ENCODE measurements around the gene TMEM247. TPM values are rescaled to one million over a fixed set of nuclear protein-coding genes. Genes with fewer than 3 reads are reported as not detected.

The TMEM247 gene
- total RNA-seq, 1 experiment from 2014 or later: not detected

- Histone ChIP-seq H3K9me2 (ENCODE audit: insufficient read depth) (no peaks in the 10 kb centered on the region), H2AFZ (no peak overlapping the region), H3K4me3 (no peak overlapping the region), H3K36me3 (ENCODE audit: low read depth) (no peaks in the 10 kb centered on the region), H4K20me1 (ENCODE audit: insufficient read depth) (no peaks in the 10 kb centered on the region), H3F3A (ENCODE audit: insufficient read depth, low read depth) (no peaks in the 10 kb centered on the region), H3K9me3 (ENCODE audit: insufficient read depth, low read depth) (peaks cover 8% of the 10 kb centered on the region), H3K4me1 (replicated peaks; ENCODE audit: insufficient read depth) (peaks cover 19% of the 10 kb centered on the region), H3K79me2 (ENCODE audit: low read depth) (no peaks in the 10 kb centered on the region), H3K4me2 (no peak overlapping the region), H3K27me3 (ENCODE audit: insufficient read depth, low read depth) (no peaks in the 10 kb centered on the region), H3K27ac (no peak overlapping the region)
- ChIA-PET POLR2A (ENCODE audit: unreplicated experiment) (no interaction called here), CTCF (no interaction called here)
- intact Hi-C loops (cut with micrococcal nuclease; ENCODE audit: unreplicated experiment): no loop called here
- DNase-seq: no peak
- no peak for TF ChIP-seq EZH2 (IDR thresholded peaks at IDR 0.05; ENCODE audit: low read depth)
- TF ChIP-seq CTCF (conservative IDR thresholded peaks at IDR 0.05): no peak
- no TSS peak for BruUV-seq (replicated peaks)
Measured at GRCh38 chr2:46447649-46448048, 31.7 kb upstream of the TMEM247 start.

GRCh38 chr2:46448111-46448510, 31.3 kb upstream of the TMEM247 start:
- TF ChIP-seq CTCF (conservative IDR thresholded peaks at IDR 0.05) (no peak), EZH2 (IDR thresholded peaks at IDR 0.05; ENCODE audit: low read depth) (no peak)
- intact Hi-C loops (cut with micrococcal nuclease; ENCODE audit: unreplicated experiment): no loop called here
- no peak for DNase-seq
- Histone ChIP-seq H3K4me2 (no peak overlapping the region), H3K27me3 (ENCODE audit: insufficient read depth, low read depth) (no peaks in the 10 kb centered on the region), H3K9me2 (ENCODE audit: insufficient read depth) (no peaks in the 10 kb centered on the region), H3K36me3 (ENCODE audit: low read depth) (no peaks in the 10 kb centered on the region), H3K79me2 (ENCODE audit: low read depth) (no peaks in the 10 kb centered on the region), H3F3A (ENCODE audit: insufficient read depth, low read depth) (no peaks in the 10 kb centered on the region), H3K4me3 (no peak overlapping the region), H3K4me1 (replicated peaks; ENCODE audit: insufficient read depth) (peaks cover 19% of the 10 kb centered on the region), H3K9me3 (ENCODE audit: insufficient read depth, low read depth) (peaks cover 8% of the 10 kb centered on the region), H2AFZ (no peak overlapping the region), H4K20me1 (ENCODE audit: insufficient read depth) (no peaks in the 10 kb centered on the region), H3K27ac (no peak overlapping the region)
- POLR2A ChIA-PET (ENCODE audit: unreplicated experiment): no interaction called here
- BruUV-seq (replicated peaks): no TSS peak
- CTCF ChIA-PET: no interaction called here

- no peaks in the 10 kb centered on the region for H4K20me1 ChIP-seq (ENCODE audit: insufficient read depth)
- peaks cover 8% of the 10 kb centered on the region for H3K9me3 ChIP-seq (ENCODE audit: insufficient read depth, low read depth)
- DNase-seq: no peak
- H3K4me2 ChIP-seq: no peak overlapping the region
- CTCF ChIA-PET: no interaction called here
- BruUV-seq (replicated peaks): no TSS peak
- POLR2A ChIA-PET (ENCODE audit: unreplicated experiment): interaction anchor here (0.7 kb wide), 2 partner anchors 216 to 241 kb away, joined by 3 to 5 read pairs; no protein-coding TSS in a partner anchor
- H3F3A ChIP-seq (ENCODE audit: insufficient read depth, low read depth): no peaks in the 10 kb centered on the region
- H3K4me1 ChIP-seq (replicated peaks; ENCODE audit: insufficient read depth): peaks cover 19% of the 10 kb centered on the region
- H3K36me3 ChIP-seq (ENCODE audit: low read depth): no peaks in the 10 kb centered on the region
- no peak overlapping the region for H2AFZ ChIP-seq
- intact Hi-C loops (cut with micrococcal nuclease; ENCODE audit: unreplicated experiment): no loop called here
- H3K27ac ChIP-seq: no peak overlapping the region
- H3K79me2 ChIP-seq (ENCODE audit: low read depth): no peaks in the 10 kb centered on the region
- H3K9me2 ChIP-seq (ENCODE audit: insufficient read depth): no peaks in the 10 kb centered on the region
- no peaks in the 10 kb centered on the region for H3K27me3 ChIP-seq (ENCODE audit: insufficient read depth, low read depth)
- TF ChIP-seq EZH2 (IDR thresholded peaks at IDR 0.05; ENCODE audit: low read depth) (no peak), CTCF (conservative IDR thresholded peaks at IDR 0.05) (no peak)
- H3K4me3 ChIP-seq: no peak overlapping the region
Measured at GRCh38 chr2:46448641-46449040, 30.7 kb upstream of the TMEM247 start.

Data from PC-9 (cell line).